ENCODE results near the gene GMCL2.
A peak's percentile ranks its signal among the peaks of the same experiment; 100 is the strongest.

The GMCL2 gene

DNA sequence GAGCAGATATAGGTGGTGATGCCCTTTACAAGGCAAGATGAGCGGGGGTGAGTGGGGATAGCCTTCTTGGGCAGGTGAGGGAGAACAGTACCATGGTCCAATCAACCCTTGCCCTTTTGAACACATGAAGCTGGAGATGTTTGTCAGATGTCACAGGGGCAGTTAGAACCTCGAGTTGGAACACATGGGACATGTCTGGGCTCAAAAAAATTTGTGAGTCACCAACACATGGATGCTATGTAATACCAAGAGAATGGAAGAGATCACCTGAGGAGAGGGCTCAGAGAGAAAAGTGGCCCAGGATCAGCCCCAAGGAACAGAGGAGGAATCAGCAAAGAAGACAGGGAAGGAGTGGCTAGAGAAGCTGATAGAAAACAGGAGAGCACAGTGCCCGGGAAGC, 40.8 kb upstream of the GMCL2 start:
- no peaks in the 10 kb centered on the region for H3K27me3 Mint-ChIP-seq
- no peak overlapping the region for H3K4me3 Mint-ChIP-seq
- no peaks in the 10 kb centered on the region for H3K9me3 Mint-ChIP-seq
- no peak for DNase-seq
- peaks cover 71% of the 10 kb centered on the region for H3K36me3 Mint-ChIP-seq (ENCODE audit: low read depth)
- ATAC-seq: no peak
- peaks cover 48% of the 10 kb centered on the region for H3K4me1 Mint-ChIP-seq
- H3K27ac Mint-ChIP-seq: peak overlapping the region; percentile 82

DNA sequence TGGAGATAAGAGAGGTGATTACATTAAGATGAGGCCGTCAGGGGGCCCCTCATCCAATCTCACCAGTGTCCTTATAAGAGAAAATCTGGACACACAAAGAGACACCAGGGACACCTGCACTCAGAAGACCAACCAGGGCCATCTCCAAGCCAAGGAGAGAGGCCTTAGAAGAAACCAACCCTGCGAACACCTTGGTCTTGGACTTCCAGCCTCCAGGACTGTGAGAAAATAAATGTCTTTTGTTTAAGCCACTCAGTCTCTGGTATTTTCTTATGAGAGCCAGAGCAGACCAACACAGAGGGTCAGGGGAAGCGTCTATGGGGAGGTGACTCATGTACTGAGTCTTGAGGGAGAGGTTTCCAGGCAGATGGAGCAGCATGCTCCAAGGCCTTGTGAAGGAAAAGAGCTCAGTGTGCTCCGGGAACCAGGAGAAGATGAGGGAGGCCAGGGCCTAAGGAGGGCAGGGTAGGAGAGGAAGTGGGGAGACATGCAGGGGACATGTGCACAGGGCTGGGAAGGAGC, 40.0 kb upstream of the GMCL2 start:
- Mint-ChIP-seq H3K4me3 (no peak overlapping the region), H3K4me1 (peaks cover 48% of the 10 kb centered on the region), H3K9me3 (no peaks in the 10 kb centered on the region), H3K27me3 (no peaks in the 10 kb centered on the region), H3K36me3 (ENCODE audit: low read depth) (peaks cover 71% of the 10 kb centered on the region), H3K27ac (peak overlapping the region; percentile 82)
- ATAC-seq: no peak
- no peak for DNase-seq

DNA sequence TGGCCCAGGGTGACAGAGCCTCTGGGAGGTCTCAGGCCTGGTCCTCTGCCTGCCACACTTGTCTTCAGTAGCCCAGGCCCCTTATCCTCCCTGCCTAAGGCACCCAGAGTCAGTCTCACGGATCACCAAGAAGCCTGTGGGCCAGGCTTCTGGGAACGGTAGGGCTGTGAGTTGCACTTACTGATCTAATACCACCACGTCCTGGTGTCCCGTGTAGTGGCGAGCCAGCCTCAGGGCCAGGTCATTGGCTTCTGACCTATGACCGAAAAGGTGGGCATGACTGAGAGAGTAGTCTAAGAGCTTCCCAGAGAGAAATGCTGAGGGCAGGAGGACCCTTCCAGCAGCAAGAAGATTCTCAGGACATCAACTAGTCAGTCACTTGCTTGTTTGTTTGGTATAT, 38.0 kb upstream of the GMCL2 start:
- H3K4me1 Mint-ChIP-seq: peaks cover 41% of the 10 kb centered on the region
- H3K27ac Mint-ChIP-seq: no peak overlapping the region
- ATAC-seq (no peak), DNase-seq (no peak)
- H3K9me3 Mint-ChIP-seq: no peaks in the 10 kb centered on the region
- H3K36me3 Mint-ChIP-seq (ENCODE audit: low read depth): peaks cover 67% of the 10 kb centered on the region
- H3K4me3 Mint-ChIP-seq: no peak overlapping the region
- H3K27me3 Mint-ChIP-seq: no peaks in the 10 kb centered on the region

DNA sequence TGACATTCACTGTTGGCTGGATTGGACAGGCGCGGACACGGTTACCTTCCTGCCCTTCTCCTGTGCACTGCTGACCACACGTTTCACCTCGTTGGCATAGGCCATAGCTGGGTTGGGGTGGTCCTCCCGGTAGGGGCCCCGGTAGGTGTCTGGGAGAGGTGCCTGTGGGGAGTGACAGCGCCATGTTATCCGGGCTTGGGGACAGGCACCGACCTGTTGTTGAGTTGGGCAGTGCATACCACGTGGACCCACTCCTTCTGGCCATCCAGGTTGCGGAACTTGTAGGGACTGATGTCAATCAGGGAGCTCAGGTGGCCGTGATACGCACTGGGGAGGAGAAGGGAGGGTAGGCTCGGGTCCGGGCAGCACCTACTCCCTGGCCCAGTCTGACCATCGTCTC, 37.2 kb upstream of the GMCL2 start:
- ATAC-seq (no peak), DNase-seq (no peak)
- Mint-ChIP-seq H3K4me1 (peaks cover 33% of the 10 kb centered on the region), H3K36me3 (ENCODE audit: low read depth) (peaks cover 63% of the 10 kb centered on the region), H3K27ac (no peak overlapping the region), H3K4me3 (no peak overlapping the region), H3K9me3 (no peaks in the 10 kb centered on the region), H3K27me3 (no peaks in the 10 kb centered on the region)

DNA sequence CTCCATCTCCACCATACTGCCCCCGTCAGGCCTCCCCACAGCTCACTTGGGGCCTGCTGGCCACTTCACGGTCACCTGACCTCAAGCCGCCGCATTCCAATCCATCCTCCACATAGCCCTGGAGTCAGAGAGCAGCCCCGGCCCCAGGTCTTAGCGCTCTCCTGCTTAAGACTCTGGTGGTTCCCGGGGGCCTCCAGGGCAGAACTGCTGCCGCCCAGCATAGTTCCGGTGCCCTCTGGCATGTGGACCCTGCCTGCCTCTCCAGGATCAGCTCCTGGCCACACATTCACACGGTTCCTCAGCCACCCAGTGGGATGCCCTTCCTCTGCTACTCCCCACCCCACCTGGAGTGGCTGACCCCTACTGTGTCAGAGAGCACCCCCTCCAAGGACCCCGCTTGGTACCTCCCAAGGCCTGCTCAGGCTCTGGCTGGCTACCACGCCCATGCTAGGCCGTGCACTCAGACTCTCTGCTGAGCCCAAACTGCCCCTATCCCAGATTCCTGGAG, 36.7 kb upstream of the GMCL2 start:
- Mint-ChIP-seq H3K4me1 (peaks cover 30% of the 10 kb centered on the region), H3K36me3 (ENCODE audit: low read depth) (peaks cover 61% of the 10 kb centered on the region), H3K9me3 (no peaks in the 10 kb centered on the region), H3K27me3 (no peaks in the 10 kb centered on the region), H3K4me3 (no peak overlapping the region), H3K27ac (no peak overlapping the region)
- no peak for DNase-seq
- no peak for ATAC-seq

DNA sequence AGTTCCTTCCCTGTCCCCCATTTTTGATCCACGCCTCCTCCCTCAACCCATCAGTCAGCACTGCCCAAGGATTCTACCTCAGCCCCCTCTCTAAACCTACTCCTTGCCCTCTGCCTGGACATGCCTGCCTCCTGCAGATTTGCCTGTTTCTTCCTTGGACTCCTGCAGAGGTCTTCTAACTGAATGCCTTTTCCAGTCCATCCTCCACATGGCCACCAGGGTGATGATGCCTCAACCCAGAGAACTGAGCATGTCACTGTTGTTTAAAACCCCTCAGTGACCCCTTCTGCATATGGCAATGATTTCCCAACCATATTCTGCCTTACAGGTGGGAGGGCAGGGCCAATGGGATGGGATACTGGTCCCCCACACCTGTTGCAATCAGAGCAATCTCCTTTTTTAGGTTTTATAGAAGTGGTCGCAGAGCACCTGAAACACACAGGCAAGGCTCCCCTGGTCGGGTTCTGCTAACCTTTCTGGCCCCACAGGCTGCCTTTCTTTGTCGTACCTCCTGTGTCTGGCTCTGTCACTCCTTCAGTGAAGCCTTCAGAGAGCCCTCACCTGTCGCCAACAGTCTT, 36.1 kb upstream of the GMCL2 start:
- no peak for ATAC-seq
- peak overlapping the region; percentile 20 for H3K27ac Mint-ChIP-seq
- DNase-seq: no peak
- no peaks in the 10 kb centered on the region for H3K27me3 Mint-ChIP-seq
- peaks cover 62% of the 10 kb centered on the region for H3K36me3 Mint-ChIP-seq (ENCODE audit: low read depth)
- H3K9me3 Mint-ChIP-seq: no peaks in the 10 kb centered on the region
- no peak overlapping the region for H3K4me3 Mint-ChIP-seq
- H3K4me1 Mint-ChIP-seq: peaks cover 24% of the 10 kb centered on the region

DNA sequence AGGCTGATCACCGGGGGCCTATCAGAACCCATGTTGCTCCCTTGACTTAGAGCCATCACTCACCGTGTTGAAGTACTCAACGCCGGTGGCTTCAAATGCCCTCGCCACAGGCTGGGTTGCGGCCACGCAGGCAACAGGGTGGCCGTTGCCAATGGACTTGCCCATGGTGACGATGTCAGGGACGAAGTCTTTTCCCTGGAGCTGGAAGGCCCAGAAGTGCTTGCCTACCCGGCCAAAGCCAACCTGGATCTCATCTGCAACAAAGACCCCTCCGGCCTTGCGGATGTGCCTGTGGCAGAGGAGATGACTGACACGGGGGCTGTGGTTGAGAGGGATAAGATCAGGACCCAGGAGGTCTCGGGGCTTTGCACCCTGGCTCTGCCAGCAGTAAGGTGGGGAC, 35.1 kb upstream of the GMCL2 start:
- H3K4me3 Mint-ChIP-seq: no peak overlapping the region
- peaks cover 14% of the 10 kb centered on the region for H3K4me1 Mint-ChIP-seq
- H3K9me3 Mint-ChIP-seq: no peaks in the 10 kb centered on the region
- no peak overlapping the region for H3K27ac Mint-ChIP-seq
- peaks cover 54% of the 10 kb centered on the region for H3K36me3 Mint-ChIP-seq (ENCODE audit: low read depth)
- no peaks in the 10 kb centered on the region for H3K27me3 Mint-ChIP-seq
- no peak for ATAC-seq
- no peak for DNase-seq

DNA sequence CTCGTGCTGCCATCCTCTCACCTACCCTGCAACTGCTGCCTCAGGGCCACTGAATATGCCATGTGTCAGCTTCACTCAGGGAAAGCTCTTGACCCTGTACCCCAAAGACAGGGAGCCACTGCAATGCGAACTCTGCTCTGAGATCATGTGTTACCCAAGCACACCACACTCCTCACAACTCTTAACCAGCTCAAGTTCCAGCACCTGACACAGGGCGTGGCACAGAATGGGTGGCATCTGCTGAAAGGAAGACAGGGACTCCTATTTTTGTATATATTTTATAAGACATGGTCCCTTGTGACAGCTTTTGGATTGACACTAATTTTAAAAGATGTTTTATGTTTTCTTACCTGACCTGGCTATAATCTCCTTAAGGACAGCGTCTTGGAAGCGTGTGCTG, 34.7 kb upstream of the GMCL2 start:
- H3K4me3 Mint-ChIP-seq: no peak overlapping the region
- no peak overlapping the region for H3K27ac Mint-ChIP-seq
- peaks cover 13% of the 10 kb centered on the region for H3K4me1 Mint-ChIP-seq
- peak; percentile 9 for ATAC-seq
- peaks cover 54% of the 10 kb centered on the region for H3K36me3 Mint-ChIP-seq (ENCODE audit: low read depth)
- no peaks in the 10 kb centered on the region for H3K27me3 Mint-ChIP-seq
- DNase-seq: no peak
- no peaks in the 10 kb centered on the region for H3K9me3 Mint-ChIP-seq

DNA sequence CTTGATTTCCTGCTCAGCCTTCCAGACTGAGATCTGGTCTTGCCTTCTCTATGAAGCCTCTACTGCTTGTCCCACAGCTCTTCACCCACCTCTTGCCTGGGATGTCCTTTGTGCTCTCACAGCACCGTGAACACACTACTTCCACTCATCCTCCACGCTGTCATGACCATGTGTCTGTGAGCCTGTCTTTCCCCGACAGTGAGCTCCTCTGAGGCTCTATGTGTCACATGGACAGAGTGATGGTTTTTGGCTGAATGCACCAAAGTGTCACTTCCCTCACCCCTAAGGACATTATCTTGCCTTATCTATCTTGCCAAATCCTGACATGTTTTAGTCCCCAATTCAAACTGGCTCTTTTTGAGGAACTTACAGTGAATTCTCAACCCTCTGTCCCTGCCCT, 34.1 kb upstream of the GMCL2 start:
- Mint-ChIP-seq H3K27me3 (no peaks in the 10 kb centered on the region), H3K9me3 (no peaks in the 10 kb centered on the region), H3K4me1 (peaks cover 13% of the 10 kb centered on the region), H3K27ac (no peak overlapping the region), H3K36me3 (ENCODE audit: low read depth) (peaks cover 55% of the 10 kb centered on the region), H3K4me3 (no peak overlapping the region)
- DNase-seq: no peak
- ATAC-seq: no peak

DNA sequence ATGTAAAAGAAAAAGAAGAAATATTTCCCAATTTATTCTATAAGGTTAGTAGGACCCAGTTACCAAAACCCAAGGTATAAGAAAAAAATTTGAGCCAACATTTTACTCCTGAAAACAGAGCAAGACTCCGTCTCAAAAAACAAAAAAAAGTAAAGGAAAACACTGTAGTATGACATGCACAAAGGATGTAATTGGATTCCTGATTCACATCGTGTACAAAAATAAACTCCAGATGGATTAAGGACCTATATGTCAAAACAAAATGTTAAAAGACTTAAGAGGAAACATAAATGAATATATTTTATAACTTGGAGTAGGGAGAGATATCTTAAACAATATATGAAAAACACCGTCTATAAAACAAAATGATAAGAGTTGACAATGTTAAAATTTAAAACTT, 31.7 kb upstream of the GMCL2 start:
- no peak for DNase-seq
- no peak for ATAC-seq
- Mint-ChIP-seq H3K27me3 (no peaks in the 10 kb centered on the region), H3K4me3 (no peak overlapping the region), H3K4me1 (peaks cover 15% of the 10 kb centered on the region), H3K36me3 (ENCODE audit: low read depth) (peaks cover 57% of the 10 kb centered on the region), H3K27ac (no peak overlapping the region), H3K9me3 (no peaks in the 10 kb centered on the region)

DNA sequence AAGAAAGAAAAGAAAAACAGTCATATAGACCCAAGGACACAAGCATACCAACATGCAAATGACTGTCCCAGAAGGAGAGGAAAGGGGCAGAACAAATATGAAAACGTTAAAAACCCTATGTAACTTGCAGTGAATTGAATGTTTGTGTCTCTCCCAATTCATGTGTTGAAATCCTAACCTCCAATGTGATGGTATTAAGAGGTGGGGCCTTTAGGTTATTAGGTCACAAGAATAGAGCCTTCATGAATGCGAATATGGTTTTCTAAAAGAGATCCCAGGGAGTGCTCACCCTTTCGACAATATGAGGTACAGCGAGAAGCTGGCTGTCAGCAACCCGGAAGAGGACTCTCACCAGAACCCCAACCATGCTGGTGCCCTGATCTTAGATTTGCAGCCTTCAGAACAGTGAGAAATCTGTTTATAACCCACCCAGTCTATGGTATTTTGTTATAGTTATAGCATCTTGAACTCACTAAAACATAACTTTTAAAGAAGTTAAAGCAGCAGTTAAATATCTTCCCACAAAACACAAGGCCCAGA, 31.1 kb upstream of the GMCL2 start:
- Mint-ChIP-seq H3K4me1 (peaks cover 16% of the 10 kb centered on the region), H3K36me3 (ENCODE audit: low read depth) (peaks cover 59% of the 10 kb centered on the region), H3K9me3 (no peaks in the 10 kb centered on the region), H3K27me3 (no peaks in the 10 kb centered on the region), H3K27ac (no peak overlapping the region), H3K4me3 (no peak overlapping the region)
- ATAC-seq: no peak
- DNase-seq: no peak

DNA sequence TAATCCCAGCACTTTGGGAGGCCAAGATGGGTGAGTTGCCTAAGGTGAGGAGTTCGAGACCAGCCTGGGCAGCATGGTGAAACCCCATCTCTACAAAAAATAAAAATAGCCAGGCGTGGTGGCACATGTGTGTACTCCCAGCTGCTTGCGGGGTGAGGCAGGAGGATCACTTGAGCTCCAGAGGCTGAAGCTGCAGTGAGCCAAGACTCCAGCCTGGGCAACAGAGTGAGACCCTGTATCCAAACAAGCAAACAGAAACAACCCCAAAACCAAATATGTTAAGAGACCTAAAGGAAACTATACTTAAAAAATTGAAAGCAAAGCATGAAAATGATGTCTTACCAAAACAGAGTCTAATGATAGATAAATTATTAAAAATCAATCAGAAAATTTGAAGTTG, 29.6 kb upstream of the GMCL2 start:
- Mint-ChIP-seq H3K9me3 (no peaks in the 10 kb centered on the region), H3K4me1 (peaks cover 13% of the 10 kb centered on the region), H3K4me3 (no peak overlapping the region), H3K27ac (peak overlapping the region; percentile 6), H3K36me3 (ENCODE audit: low read depth) (peaks cover 67% of the 10 kb centered on the region), H3K27me3 (no peaks in the 10 kb centered on the region)
- DNase-seq (no peak), ATAC-seq (no peak)

DNA sequence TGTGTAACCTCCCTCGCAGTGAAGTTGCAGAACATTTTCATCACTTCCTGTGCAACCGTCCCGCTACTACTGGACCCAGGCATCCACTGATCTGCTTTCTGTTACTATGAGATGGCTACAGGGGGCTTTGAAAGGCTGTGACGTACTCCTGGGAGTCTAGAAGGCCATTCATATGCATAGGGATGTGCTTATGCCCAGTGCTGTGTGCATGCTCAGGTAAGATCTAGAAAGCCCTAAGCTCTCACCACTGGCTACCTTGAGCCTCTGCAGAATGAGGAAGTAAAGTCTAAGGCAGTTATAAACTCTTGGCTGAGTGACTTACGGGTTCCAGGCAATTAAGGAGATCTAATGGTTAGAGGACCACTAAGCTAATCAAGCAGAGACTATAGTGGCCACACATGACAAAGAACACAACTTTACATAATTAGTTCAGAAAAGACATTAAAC, 28.9 kb upstream of the GMCL2 start:
- DNase-seq (no peak), ATAC-seq (no peak)
- Mint-ChIP-seq H3K4me1 (peaks cover 8% of the 10 kb centered on the region), H3K9me3 (no peaks in the 10 kb centered on the region), H3K4me3 (no peak overlapping the region), H3K27me3 (no peaks in the 10 kb centered on the region), H3K36me3 (ENCODE audit: low read depth) (peaks cover 68% of the 10 kb centered on the region), H3K27ac (peak overlapping the region; percentile 6)

DNA sequence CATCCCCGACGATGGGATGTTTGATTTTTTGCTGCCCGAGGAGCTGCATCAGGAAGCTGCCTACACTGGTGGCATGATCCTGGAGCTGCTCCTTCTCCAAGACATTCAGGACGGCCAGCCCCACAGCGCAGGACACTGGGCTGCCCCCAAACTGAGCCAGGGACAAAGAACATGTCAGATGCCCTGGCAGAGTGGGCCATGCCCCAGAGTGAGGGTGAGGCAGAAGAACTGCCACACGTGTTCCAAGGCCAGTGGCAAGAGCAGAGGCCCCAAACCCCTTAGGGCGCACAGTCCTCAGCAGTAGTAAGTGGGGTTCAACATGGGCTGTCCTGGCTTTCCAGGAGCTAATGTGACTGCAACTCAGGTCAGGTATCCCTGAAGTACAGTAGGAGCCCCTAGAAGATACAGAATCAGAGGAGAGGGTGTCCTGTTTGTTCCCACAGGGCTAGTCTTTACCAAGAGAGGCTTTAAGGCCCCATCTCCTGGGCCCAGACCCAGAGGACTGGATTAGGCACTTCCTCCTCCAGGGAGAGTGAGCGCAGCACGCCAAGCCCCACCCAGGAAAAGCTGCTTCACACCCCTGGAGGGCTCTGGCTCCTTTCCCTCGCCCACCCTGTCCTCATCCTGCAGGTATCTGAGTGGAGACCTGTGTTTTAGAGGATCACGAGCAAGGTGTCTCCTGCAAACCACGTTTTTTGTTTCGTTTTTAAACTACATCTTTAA, 28.3 kb upstream of the GMCL2 start:
- Mint-ChIP-seq H3K9me3 (no peaks in the 10 kb centered on the region), H3K27me3 (no peaks in the 10 kb centered on the region), H3K27ac (peak overlapping the region; percentile 42), H3K4me3 (peak overlapping the region; percentile 42), H3K4me1 (peaks cover 7% of the 10 kb centered on the region), H3K36me3 (ENCODE audit: low read depth) (peaks cover 70% of the 10 kb centered on the region)
- DNase-seq (no peak), ATAC-seq (no peak)

DNA sequence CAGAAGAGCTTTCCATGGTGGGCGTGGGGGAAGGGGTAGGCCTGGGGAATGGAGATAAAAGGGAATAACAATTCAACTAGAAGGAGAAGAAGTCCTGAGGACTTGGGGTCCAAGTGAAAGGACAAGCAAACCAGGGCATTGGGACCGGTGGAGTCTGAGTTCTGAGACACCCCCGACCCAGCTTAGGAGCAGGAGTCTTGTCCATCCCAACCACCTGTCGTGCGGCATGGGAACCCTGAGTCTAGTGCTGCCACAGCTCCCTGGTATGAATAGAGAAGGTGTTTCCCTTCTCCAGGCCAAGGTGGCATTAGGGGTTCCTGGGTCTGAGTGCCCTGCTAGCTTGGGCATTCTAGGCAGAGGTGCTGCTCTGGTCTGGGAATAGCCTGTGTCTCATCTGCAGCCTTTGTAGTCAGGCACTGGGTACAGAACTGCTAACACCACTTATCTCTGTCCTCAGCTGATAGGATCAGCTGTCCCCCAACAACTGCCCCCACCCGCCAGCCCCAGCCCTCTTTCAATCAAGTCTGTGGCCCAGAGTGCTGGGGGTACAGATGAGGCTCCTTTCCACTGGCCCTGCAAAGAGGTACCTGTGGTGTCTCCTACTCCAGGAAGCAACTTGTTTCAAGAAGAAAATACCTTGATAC, 27.1 kb upstream of the GMCL2 start:
- Mint-ChIP-seq H3K4me3 (peak overlapping the region; percentile 37), H3K27me3 (no peaks in the 10 kb centered on the region), H3K4me1 (peaks cover 16% of the 10 kb centered on the region), H3K36me3 (ENCODE audit: low read depth) (peaks cover 76% of the 10 kb centered on the region), H3K9me3 (no peaks in the 10 kb centered on the region), H3K27ac (peak overlapping the region; percentile 75)
- DNase-seq (no peak), ATAC-seq (no peak)

Measured in activated naive CD8-positive, alpha-beta T cell treated with anti-CD3 and anti-CD28 coated beads, Interleukin-2, amount 50 U/mL, for 24 hours (primary cell).